ENCODE data around the gene ZGLP1.

The ZGLP1 gene

GRCh38 chr19:10274589-10274988, 35.0 kb downstream of the ZGLP1 start:
- no peak for DNase-seq

DNA sequence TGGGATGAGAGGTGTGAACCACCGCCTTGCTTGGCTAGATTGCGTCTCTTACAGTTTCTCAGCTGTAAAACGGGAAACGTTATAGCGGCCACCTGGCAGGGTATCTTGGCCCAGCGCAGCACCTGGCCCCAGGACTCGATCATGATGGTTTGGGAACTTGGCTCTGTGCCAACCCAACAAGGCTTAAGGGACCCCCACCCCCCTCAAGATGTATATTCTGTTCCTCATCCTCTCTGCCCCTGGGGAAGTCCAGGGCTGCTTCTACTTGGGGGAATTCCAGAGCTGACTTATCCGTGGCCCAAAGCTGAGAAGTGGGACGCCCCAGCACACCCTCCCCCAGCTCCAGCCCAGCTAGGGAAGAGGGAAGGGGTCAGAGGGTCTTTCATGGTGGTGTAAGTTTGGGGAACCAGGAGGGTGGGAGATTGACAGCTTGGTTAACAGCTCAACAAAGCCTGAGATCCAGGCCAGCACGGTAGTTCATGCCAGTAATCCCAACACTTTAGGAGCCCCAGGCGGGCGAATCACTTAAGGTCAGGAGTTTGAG, 38.0 kb downstream of the ZGLP1 start:
- no peak for DNase-seq

GRCh38 chr19:10270616-10271394, 38.8 kb downstream of the ZGLP1 start, which contains the start of gene ICAM1:
ICAM1 (plus strand) TSS chr19:10271120; CDS start chr19:10271160, 40 bp downstream.
- DNase-seq, result peak; percentile 79

DNA sequence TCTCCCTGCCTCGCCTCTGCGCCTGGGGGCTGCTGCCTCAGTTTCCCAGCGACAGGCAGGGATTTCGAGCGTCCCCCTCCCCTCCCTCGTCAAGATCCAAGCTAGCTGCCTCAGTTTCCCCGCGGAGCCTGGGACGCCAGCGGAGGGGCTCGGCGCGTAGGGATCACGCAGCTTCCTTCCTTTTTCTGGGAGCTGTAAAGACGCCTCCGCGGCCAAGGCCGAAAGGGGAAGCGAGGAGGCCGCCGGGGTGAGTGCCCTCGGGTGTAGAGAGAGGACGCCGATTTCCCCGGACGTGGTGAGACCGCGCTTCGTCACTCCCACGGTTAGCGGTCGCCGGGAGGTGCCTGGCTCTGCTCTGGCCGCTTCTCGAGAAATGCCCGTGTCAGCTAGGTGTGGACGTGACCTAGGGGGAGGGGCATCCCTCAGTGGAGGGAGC, 39.4 kb downstream of the ZGLP1 start:
- DNase-seq, result peak; percentile 60

DNA sequence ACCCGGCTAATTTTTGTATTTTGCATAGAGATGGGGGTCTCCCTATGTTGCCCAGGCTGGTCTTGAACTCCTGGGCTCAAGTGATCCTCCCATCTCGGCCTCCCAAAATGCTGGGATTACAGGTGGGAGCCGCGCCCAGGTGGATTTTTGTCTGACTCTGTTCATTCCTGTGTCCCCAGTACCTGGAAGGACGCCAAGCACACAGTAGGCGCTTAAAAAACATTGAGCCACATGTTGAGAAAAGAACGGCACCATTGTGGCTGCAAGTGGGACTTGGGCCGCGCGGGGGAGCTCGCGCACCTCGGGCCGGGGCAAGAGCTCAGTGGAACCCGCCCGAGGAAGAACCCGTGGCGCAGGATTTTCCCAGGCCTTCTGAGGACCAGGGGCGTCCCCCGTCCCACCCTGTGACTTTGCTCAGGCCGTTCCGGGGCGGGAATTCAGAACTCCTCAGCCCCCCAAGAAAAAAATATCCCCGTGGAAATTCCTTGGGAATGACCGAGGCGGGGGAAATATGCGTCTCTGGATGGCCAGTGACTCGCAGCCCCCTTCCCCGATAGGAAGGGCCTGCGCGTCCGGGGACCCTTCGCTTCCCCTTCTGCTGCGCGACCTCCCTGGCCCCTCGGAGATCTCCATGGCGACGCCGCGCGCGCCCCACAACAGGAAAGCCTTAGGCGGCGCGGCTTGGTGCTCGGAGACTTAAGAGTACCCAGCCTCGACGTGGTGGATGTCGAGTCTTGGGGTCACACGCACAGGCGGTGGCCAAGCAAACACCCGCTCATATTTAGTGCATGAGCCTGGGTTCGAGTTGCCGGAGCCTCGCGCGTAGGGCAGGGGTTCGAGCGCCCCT, 40.1 kb downstream of the ZGLP1 start:
- peak; percentile 88 for DNase-seq

DNA sequence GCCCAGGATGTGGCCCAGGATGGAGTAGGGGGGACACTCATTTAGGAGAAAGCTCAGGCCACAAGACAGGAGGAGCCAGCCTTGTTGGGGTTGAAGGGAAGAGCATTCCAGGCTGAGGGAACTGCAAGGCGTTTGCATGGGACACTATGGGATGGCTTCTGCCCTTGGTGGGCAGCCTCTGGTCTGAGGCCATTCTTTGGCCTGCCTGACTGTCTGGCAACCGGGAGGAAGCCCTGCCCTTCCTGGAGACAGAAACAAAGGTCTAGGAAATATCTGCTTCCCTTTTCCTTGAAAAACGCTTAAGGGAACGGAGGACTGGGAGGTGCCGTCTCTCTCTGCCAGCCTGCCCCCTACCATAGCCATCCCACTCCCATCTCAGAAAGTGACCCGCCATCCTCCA, 41.5 kb downstream of the ZGLP1 start:
- DNase-seq, result no peak

DNA sequence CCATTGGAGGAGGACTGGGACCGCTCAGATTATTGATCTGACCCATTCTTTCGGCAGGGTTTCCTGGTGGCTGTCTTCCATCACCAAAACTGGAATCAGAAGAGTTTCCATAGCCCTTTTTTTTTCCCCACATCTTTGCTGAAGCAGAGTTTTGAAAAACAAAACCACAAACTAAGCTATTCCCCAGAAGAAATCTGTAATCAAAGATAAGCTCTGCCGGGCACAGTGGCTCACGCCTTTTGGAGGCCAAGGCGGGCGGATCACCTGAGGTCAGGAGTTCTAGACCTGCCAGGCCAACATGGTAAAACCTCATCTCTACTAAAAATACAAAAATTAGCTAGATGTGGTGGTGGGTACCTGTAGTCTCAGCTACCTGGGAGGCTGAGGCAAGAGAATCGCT, 42.9 kb downstream of the ZGLP1 start:
- no peak for DNase-seq

- DNase-seq, result no peak
These were observed 46.8 kb downstream of the ZGLP1 start for GRCh38 chr19:10262771-10263170.

GRCh38 chr19:10260141-10260584, 49.5 kb downstream of the ZGLP1 start:
- DNase-seq, result no peak

- DNase-seq, result peak; percentile 87
These were observed 50.3 kb downstream of the ZGLP1 start for GRCh38 chr19:10259162-10259905.

DNA sequence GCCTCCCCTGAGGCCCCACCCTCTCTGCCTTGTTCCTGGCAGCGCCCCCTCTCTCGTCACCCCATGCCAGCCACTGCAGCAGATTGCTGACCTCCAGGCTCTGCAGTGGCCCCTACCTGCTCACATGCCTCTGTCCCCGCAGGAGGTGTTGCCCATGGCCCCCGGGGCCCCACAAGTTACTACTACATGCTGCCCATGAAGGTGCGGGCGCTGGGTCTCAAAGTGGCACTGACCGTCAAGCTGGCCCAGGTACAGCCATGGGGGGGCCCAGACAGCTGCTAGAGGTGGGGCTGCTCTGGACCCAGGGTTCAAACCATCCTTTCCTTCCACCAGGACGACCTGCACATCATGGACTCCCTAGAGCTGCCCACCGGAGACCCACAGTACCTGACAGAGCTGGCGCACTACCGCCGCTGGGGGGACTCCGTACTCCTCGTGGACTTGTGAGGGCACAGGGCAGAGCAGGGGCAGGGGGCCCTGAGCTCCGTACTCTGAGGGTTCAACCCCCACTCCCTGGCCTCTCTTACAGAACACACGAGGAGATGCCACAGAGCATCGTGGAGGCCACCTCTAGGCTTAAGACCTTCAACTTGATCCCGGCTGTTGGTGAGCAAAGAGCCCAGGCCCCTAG, 51.4 kb downstream of the ZGLP1 start:
- no peak for DNase-seq

DNA sequence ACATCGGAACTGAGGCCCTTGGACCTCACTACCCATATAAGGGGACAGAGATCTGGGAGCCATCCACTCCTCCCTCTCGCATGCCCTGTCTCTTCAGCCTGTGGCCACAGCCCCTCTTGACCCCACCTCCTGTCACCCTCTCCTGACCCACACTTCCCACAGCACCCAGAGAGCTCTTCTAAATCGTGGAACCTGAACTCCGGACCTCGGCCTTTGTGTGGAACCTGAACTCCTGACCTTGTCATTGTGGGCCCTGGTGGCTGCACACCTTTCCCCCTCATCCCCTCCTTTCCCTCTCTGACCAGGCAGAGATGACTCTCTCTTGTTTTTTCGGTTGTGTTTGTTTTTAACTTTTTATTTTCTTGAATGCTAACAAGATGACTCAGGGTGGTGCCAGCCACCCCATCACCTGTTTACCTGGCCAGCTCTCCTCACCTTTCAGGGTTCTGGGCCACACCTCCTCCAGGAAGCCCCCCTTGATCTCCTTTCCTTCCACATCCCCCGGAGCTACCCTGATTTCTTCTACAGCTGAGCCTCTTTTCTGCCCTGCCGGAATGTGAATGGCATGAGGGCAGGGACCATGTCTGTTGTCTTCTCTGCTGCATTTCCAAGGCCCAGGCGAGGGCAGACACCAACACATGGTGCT, 52.5 kb downstream of the ZGLP1 start:
- DNase-seq, result no peak

DNA sequence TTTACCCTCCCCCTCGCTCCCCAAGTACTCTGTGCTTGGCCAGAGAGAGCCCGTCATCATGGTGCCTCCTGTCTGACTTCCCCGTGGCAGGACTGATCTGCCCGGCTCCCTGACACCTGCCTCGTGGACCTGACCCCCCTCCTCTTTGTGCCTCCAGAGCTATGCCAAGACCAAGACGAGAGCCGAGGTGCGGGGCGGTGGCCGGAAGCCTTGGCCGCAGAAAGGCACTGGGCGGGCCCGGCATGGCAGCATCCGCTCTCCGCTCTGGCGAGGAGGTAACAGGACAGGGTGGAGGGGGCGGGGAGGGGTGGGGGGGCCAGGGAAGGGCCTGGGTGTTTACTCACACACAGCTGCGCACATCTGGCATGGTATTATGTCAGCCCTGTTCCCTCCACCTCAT, 53.1 kb downstream of the ZGLP1 start:
- DNase-seq, result no peak

- no peak for DNase-seq
These were observed 54.3 kb downstream of the ZGLP1 start for GRCh38 chr19:10255358-10255757.

Measured in right hindlimb (tissue), 1 donor.